T-helper 2 cell (primary cell): ENCODE data around the gene FSIP1.

ENCODE experiments used
- DNase-seq, 5 experiments: peaks; one replicate each; pipeline versions ENCODE4 v3.0.0 to v3.0.0-alpha.2; 2012 to 2022

FSIP1 gene

DNA sequence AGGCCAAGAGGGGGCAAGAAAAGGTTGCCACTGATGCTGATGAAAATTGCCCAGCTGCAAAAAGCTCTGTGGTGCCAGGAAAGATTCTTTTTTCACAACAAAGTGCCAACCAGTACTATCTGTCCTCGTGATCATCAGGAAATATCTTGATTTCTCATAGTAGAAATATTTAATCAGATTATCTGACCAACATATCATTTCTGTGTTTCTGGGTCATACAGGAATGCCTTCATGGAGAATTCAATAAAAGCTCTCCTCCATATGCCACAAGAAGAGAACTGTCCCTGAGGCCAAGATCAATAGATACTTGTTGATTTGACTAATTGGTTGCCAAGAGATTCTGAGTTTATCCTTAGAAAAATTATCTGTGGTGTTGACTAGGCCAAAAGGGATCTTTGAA is 63.5 kb downstream of the FSIP1 start:
- DNase-seq = no peak

DNA sequence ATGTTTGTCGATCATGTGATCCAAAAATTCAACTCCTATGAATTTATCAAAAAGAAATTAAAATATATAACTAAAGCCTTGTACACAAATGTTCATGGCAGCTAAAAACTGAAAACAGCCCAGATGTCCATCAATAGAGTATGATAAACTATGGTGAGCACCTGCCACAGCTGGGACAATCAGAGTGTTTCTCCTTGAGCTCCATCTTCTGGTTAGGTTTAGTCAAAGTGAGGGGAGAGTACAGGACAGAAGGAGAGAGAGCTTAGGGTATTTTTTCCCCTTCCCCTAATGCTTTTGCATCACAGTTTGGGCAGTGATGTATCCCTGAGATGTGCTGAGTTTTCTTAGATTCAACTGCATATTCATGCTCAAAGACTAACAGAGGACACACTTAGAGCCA is 65.5 kb downstream of the FSIP1 start:
- no peak for DNase-seq

DNA sequence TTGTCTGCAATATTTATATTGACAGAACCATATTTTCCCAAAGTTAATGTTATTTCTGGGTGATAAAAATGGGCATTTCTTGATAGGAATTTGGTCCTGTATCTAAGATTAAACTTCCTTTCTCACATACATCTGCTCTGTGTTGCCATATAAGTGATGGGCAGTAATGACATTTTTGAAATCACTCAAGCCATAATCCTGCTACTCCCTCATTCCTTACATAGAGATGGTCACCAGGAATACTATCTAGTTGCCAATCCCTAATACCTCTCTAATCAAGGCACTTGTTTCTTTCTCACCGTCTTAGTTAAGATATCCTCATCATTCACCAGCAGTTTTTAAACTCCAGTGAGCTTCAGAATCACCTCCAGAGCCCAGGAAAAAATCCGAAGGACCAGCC is 68.4 kb downstream of the FSIP1 start:
- DNase-seq = no peak

DNA sequence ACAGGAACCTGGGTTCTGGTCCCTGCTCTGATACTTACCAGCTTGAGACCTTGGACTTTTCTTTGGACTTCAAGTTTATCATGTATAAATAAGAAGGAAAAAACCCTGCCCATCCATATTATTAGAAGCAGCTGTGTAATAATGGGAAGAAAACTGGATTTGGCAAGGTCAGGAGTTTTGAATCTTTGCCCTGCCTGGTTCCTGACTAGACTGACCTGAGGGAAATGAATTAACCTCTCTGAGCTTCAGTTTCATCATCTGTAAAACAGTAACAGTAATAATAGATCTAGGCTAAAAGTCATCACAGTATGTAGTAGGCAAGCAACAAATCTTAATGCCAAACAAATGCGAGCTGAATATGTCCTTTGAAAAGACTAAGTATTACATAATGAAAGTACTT is 68.8 kb downstream of the FSIP1 start:
- no peak for DNase-seq

DNA sequence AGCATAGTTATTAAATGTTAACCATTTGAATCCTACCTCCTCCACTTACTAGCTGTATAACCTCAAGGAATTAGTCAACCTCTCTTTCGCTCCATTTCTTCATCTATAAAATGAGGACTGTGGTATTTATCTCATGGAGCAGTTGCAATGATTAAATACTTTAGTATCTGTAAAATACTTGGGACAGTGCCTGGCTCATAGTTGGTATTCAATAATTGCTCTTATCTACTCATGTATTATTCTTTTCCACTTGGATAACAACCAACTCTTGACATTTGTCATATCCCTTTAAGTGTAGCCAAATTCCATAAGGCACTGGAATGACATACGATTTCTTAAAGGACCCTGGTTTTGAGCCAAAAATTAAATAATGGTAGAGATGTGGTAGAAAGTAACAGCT is 72.0 kb downstream of the FSIP1 start:
- no peak for DNase-seq

DNA sequence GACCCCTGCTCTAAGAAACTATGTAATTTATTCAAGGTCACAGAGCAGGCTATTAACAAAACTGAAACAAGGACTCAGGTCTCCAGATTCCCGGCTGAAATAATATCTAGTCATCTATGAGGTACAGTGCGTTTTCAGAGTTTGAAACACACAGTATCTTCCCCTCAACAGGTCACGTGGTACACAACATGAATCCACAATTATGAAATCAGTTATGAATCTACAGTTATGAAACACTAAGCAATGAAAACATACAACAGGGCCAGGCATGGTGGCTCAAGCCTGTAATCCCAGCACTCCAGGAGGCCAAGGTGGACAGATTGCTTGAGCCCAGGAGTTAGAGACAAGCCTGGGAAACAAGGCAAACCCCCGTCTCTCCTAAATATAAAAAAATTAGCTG is 72.7 kb downstream of the FSIP1 start:
- DNase-seq = no peak

DNA sequence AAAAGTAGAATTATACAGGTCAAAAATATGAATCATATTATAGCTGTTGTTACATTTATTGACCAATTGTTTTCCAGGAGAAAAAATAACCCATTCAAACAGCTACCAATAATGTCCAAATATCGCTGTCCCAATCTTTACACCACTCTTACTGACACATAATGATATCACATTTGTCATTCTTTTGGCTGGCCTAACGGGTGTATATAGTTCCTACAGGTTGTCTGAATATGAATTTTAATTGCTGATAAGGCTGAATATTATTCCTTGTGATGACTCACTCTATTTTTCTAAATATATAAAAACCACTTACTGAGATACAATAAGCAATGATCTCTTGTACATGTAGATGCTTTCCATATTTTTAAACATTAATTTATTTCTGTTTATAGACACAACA is 76.4 kb downstream of the FSIP1 start:
- no peak for DNase-seq

DNA sequence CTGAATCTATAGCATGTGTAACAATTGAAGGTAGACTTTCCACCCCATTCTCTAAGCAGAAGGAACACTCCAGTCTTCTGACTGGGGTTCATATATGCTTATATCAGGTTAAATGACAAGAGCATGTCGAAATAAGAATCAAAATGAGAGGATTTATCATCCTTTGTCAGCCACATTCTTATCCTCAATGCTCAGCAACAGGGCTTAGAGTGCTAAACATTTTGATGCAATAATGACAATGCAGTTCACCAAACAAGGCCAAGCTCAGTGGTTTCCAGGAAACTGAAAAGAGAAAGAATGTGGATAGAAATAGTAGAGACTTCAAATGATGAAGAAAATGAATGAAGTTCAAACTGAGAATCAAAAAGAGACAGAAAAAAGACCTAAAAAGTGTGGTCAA is 78.0 kb downstream of the FSIP1 start:
- no peak for DNase-seq

DNA sequence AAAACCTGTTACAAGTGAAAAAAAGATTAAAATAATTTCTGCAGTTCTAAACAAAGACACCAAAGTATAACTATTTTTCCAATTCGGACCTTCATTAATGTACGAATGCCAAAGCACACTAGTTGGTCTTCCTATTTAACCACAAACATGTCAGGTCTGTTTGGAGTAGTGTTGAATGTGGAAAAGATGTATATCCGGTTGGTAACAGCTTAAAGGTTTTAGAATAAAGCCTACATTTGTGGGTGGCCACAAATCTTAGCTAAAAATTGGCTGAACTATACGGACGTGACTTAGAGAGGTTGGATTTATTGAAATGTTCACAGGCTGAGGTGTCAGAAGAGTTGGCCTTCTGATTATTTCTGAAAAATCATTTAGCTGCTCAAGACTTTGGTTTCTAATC is 78.4 kb downstream of the FSIP1 start:
- no peak for DNase-seq

DNA sequence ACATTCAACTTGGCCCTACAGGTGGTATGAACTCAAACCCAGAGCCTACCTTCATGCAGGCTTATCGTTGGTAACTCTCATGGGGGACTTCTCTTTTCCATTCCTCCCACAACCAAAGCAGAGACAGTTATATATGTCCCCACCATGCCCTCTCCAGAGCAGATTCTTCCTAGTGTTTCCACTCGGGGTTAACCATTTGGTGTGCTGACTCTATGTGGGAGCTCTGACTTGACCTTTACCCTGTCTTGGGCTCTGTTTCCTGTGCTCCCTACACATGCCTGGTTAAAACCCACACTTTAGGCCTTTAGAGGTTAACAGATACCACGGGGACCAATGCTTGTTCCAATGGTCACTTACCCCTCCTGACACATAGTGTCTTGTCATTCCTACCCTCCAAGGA is 80.7 kb downstream of the FSIP1 start:
- DNase-seq = no peak

DNA sequence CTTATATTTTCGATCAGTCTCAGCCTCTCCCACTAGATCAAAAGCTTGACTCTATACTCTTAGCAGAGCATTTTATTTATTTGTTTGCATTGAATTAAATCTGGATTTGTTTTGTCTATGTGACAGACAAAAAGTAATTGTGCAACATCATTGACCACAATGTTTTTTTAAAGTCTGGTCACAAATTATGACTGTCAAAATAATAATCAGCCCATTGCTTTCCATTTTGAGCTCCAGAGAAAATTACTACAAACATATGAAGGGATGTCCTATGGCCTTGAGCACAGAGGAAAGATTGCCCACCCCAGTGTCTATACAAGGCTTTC is 82.3 kb downstream of the FSIP1 start:
- no peak for DNase-seq

DNA sequence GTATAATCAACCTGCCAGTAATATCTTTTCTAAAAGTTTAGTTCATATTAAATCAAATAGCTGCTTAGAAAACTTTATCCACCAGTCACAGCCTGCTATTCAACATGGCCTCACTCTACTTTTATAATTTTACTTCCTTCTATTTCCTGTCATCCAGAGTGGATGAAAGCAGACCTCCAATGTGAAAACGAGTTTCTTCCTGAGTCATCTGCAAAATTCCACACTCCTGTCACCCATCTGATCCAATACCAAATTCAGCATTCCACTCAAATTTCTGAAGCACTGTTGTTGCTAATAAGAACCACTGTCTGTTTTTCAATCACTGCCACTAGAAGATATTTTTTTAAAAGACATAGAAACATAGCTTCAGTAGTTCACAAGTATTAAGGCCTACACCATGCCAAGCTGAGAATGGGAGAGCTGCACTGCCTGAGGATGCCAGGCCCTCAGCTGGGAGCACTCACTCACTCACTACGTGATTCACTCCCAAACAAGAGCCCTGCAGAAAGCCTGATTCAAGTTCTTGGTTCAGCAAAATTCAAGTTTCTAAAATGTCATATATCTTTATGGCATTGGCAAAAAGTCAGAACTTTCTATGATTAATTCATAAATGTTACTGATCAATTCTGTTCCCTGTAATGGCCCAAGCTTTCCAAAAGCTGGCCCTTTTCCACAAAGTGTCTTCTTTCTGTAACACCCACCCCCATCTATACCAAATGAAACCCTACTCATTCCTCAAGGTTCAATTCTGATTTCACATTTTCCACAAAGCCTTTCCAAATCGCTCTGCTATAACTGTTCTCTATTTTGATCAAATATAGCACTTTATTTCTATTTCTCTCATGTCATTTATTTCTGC is 82.9 kb downstream of the FSIP1 start:
- DNase-seq = no peak

DNA sequence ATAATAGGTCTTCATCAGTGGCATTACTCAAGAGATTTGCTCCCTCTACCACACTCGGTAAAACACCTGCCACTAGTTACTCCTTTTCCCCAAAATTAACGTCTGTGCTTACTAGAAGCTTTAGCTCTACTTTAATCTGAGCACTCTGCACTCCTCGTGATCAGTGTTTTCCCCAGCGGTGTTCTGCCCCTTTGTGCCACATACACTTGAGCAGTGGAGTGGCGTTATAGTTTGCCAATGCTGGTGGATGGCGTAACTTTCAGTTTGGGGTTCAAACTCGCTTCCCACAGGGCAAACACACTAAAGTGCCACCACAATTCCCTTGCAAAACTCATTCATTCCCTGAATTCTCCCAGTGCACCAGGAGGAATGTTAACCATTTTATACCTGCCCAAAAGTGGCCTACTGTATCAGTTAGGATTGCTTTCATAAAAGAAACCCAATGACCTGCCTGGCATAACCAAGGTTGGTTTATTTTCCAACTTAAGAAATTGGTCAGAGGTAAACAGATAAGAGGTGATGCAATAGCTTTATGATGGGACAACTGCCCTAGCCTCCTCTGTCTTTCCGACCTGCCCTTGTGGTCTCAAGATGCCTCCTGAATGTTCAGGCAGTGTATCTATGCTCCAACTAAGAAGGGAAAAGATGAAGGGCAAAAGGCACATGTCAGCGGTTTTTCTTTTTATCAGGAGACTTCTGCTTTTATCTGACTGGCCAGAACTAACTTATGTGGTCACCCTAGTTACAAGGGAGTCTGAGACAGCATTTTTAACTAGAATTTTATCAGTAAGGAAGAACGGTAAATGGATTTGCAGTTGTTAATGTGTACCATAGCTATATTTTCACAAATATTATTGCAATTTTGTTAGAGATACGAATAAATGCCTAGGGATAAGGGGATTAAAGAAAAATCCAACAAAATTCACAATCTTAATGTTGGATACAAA is 83.9 kb downstream of the FSIP1 start:
- DNase-seq = no peak

DNA sequence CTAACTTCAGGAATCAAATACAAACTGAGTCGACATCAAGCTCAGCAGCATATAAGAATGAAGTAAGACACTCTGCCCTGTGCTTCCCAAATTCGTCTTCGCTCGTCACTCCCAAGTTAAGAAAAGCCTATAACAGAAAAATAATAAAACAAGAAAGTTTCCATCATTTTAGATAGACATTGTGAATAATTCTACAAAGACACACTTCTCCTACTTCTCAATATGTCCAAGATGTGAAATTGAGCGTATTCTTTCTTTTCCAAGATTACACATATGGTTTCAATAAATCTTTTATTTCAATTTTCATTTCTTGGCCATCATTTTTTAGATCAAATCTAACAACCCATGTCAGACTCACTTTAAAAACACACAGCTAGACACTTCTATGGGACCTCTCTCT is 85.1 kb downstream of the FSIP1 start:
- no peak for DNase-seq

DNA sequence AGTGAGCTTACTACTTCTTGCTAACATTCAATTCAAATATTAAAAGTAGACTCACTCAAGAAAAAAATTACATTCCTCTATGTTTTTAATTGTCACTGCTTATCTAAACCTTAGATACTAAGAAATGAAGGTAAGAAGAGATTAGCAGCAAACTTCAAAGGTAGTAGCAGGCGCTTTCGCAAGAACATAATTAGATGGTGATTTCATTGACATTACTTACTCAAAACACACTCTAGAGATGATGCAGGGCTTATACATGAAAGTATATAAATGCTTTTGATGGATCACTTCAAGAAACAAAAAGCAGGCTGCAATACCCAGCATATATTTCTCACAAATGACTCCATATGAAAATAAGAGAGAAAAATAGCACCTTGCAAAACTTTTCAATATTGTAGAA is 86.8 kb downstream of the FSIP1 start:
- peak in 1 of 5 experiments; percentile 69 for DNase-seq

DNA sequence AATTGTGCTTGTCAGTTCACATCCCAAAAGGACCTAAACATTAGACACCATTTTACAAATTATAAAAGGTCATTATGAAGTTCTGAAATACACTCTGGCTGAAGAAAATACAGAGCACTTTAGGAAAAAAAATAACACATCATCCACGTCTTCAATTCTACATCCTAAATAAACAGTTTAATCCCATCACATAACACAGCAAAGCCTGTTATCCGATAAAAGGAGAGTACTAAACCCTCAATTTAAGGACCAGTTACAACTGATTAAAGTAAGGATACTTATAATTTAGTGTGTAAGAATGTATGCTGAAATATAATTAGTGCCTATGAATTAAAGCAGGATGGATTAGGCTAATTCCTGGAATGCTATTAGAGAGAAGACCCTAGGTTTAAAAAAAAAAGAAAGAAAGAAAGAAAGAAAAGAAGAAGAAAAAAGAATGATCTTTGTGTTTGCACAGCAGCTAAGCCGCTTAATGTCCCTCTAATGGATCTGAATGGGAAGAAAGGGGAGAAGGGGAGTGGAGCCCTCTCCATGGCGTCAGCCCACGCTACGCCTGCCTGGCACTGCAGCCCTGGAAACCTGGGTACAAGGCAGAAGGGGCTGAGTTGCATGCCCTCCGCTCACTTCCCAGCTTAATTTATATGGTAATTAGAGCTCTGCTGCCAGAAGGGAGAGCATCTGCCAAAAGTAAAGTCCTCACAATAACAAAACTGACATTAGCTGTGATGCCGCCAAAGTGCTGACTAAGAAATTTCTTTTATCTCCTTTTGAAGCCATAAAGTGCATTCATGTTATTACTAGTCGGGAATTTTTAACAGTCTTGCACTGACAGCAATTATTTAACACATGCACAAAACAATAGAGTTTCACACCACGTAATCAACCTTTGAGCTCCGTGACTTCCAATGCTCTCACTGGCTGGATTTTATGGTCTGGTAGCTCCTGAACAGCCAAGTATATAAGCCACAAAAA is 90.0 kb downstream of the FSIP1 start:
- DNase-seq = peak in 1 of 5 experiments; percentile 52

DNA sequence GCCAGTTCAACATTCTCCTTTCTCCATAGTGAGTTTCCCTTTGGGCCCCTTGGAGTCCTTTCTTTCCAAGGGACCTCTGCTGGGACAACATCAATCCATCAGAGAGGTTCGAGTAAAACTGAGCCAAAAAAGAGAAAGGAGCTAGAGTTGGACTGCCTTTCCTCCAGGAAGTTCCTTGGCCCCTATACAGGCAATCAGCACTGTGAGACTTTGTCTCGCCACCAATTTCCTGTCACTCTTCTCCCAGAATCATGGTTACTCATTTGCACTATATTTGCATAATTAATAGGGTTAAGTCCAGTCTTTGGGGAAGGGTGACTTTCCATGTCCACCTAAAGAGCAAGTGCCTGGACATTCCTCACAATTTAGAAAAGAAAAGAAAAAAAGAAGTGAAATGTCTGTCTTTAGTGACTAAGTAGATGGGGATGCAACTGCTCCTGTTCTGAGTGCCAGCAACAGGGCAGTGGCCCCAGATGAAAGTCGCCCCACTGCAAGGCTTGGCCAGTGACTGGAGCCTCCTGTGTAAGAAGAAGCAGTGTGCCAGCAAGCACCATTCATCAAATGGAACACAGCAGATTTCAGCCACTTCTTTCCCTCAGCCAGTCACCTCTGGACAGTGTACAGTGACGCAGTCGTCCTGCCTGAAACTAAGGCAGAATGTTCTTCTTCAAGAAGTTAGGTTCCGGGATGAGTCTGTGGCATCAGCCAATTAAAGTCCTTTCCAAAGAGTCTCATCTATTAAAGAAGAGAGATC is 91.6 kb downstream of the FSIP1 start:
- DNase-seq = no peak

DNA sequence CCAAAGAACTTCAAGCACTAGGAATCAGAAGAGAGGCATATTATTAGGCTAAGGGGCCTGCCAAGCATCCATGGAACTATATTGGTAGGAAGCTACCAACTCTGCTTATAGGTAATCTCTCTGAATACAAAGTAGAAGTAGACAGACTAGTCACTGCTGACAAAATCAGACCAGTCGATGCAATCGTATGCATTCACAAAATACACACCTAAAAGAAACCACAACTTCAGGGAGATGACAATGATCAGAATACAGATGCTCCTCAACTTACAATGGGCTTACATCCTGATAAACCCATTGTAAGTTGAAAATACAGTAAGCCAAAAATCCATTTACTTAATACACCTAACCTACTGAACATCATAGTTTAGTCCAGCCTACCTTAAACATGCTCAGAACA is 94.7 kb downstream of the FSIP1 start:
- DNase-seq = peak in 1 of 5 experiments; percentile 71

DNA sequence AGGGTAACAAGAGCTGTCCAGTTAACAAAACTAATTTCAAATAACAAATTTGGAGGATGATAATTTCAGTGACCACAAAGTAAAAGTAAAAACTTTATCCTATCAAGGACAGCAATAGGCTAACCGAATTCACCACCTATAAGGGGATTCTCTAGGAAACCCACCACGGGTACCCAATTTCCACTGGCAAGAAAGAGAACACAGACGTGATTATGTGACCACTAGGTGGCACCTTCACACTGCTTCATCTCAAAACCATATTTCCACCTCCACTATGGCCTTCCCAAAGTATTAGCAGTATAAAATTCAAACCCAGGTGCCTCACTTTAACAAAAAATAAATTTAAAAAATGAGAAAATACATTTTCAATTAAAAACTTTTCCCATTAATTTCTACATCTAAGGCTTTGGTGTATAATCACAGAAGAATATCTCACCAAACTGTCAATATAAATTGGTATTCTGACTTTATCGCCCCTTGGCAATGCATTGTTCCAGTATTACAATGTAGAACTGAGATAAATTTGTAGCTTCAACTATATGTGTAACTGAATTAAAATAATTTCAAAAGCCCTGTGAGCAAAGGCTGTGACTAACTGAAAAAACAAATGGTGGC is 96.5 kb downstream of the FSIP1 start:
- peak in 2 of 5 experiments; percentile 5 to 59 for DNase-seq

DNA sequence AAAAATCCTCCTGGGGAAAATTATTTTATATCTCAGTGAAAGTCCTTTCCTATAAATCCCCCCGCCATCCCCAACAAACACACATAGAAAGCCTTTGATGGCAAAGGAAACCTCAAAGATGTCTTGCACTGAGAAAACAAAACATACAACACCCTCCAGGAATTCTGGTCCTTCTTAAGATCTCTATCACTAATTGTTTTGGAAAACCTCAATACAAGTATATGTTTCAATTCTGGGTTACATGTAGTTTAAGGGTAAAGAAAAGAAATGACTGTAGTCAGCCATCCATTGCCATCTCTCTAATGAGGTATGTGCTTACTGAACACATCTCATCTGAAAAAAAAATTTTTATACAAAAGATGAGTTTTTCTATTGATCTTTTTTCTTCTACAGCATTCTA is 97.3 kb downstream of the FSIP1 start:
- no peak for DNase-seq

DNA sequence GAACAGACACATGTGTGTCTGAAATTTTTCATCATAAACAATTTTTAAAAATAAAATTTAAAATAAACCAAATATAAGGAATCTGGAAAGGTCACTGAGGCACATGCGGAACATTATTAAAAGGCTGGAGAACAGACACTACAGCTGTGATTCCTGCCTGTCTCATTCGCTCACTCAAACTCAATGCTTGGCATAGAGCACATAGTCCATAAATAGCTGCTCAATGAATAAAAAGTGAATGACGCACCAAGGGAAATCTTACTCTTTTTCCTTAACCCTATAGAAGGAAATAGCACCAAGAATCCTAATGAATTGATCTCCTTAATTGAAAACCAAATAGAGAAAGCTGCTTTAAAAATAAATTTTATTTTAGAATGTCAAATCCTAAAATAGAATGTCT is 98.4 kb downstream of the FSIP1 start:
- no peak for DNase-seq

DNA sequence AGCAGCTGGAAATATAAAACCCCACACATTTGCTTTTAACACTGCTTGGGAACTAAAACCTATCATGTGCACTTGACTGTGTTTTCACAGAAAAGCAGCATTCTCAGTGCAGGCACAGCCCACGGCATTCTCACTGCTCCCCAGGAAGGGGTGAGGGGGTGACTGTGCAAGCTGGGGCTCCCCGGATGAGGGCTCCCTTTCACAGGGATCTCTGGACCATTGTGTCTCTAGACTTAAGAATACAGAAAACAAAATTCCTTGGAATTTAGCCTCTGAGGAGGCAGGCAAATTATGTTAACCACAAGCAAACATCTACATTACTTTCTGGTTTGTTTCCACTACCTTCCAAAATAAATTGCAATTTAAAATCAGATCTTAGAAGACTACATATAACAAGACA is 100.3 kb downstream of the FSIP1 start:
- DNase-seq = no peak
